IPS-NIHi7 (cell line): ENCODE results near the gene DGCR8.

ENCODE experiments used
- DNase-seq: peaks from one replicate; pipeline ENCODE4 v3.0.0; 2012; ENCODE audit warnings: mixed read lengths; ENCODE audit errors: extremely low spot score

Gene DGCR8

DNA sequence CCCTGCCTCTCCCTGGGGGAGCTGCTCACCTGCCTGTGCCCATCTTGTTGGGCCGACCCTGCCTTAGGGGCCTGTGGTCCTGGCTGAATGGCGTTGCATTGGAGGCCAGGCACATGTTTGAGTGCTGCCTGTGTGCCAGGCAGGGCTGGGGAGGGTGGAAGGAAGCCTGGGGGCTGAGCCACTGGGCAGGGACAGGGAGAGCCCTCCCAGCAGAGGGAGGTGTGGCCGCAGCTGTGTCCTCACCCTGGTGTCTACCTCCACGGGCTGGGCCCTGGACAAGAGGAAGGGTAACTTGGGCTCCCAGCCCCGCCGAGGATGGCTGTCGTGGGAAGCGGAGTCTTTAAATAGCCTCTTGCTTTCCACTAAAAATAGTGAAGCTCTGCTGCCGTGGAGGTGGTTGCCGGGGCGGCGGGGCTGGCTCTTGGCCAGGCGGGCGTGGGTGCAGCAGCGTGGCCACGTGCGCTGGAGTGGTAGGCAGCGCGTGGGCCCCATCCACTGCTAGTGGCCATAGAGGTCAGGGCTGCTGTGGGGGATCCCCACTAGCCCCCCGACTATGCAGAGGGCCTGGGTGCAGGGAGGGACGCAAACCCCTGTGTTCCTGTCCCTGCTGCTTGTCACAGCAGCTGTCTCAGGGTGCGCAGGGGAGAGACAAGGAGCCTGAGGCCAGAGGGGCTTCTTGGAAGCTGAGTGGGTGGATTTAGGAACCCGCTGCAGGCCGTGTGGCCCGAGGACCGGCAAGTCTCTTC is 57.8 kb downstream of the DGCR8 start:
- no peak for DNase-seq

DNA sequence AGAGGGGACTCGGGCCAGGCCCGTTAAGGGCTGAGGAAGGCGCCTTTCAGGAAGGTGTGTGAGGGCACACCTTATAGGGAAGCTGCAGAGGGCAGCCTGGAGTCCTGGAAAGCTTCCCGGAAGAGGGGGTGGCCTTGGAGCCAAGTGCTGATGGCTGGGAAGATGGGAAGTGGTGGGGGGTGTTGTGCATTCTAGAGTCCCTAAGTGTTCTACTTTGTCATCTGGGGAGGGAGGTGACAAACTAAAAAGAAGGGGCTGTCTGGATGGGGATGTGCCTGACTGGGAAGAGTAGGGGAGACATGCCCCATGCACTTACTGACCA is 58.3 kb downstream of the DGCR8 start:
- DNase-seq: no peak

DNA sequence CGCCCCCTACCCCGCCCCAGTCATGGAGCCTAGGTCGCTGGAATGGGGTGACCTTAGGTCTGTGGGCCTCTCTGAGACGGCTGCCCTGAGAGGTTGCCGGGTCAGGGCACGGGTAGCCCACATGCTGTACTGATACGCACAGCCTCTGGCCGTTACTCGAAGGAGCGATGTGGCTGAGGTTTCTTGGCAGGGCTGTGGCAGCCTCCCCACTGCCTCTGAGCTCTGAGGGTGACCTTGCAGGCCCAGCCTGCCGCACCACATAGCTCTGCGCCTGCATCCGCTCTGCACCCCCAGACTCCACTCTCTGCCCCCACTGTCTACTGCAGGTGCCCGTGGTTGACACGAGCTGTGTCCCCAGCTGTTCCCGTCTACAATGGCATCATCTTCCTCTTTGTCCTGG is 58.8 kb downstream of the DGCR8 start:
- DNase-seq: no peak

DNA sequence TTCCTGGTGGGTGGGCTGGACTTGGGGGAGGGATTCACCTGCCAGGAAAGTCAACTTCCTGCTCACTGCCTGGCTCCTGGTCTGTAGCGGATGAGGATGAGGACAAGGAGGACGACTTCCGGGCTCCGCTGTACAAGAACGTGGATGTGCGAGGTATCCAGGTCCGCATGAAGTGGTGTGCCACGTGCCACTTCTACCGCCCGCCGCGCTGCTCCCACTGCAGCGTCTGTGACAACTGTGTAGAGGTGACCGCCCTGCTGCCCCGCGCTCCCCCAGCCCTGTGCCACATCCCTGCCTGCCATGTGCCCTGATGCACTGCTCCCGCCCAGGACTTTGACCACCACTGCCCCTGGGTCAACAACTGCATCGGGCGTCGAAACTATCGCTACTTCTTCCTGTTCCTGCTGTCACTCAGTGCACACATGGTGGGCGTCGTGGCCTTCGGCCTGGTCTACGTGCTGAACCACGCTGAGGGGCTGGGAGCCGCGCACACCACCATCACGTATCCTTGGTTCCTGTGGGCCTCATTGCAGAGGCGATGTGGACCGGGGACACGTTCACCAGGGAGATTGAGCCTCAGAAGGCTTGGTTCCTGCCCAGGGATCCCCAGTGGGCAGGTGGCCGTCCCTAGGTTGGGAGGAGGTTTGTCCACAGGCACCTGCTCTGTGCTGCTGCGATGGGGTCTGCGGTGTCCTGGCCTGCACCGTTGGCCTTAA is 59.5 kb downstream of the DGCR8 start:
- no peak for DNase-seq

DNA sequence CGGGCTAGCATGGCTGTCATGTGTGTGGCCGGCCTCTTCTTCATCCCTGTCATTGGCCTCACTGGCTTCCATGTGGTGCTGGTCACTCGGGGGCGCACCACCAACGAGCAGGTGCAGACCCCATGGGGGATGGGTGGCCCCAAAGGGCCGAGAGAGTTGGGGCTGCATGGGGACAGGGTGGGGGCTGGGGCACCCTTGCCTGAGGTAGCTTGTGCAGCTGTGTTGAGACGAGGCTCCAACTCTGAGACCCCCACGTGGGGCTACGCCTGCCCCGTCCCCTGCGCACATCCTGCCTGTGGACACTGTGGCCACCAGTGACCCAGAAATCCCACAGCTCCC is 60.0 kb downstream of the DGCR8 start:
- DNase-seq: no peak

DNA sequence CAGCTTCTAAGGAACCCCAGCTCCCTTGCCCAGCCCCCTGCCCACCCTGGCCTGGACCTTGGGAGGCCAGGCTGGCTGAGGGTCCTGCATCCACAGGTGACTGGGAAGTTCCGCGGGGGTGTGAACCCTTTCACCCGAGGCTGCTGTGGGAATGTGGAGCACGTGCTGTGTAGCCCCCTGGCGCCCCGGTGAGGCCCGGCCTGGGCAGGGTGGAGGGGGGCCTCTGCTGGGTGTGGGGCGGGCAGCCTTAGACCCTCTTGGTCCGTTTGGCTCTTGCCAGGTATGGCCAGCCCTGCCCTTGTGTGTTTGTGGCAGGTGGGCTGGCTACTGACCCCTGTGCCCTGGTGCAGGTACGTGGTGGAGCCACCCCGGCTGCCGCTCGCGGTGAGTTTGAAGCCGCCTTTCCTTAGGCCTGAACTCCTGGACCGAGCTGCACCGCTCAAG is 60.5 kb downstream of the DGCR8 start:
- no peak for DNase-seq

DNA sequence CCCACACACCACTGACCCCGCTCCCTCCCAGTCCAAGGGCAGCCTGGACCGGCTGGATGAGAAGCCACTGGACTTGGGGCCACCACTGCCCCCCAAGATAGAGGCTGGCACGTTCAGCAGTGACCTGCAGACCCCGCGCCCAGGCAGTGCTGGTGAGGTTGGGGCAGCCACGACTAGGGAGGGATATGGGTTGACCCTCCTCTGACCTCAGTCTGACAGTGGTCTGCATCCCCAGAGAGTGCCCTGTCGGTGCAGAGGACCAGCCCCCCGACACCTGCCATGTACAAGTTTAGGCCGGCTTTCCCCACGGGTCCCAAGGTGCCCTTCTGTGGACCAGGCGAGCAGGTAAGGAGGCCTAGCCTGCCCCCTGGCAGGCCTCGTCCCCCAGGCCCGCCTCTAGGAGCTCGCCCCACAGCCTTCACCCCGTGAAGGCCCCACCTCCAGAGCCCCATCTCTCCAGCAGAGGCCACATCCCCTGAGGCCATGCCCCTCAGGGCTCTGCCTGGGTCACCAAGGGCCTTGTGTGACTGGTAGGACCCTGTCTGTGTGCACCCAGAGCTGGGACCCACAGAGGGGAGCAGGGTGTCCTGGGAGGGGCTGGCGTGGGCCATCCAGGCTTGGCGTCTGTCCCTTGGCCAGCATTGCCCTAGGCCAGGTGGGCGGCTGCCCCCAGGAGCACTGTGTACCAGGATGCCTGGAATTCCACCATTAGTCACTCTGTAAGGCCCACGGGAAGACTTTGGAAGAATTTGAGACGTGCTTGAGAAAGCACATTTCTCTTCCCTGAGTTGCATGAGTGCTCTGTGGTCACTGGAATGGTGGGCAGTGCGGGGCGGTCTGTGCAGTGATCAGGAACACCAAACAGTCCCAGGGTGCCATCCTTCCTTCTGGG is 61.4 kb downstream of the DGCR8 start:
- no peak for DNase-seq

DNA sequence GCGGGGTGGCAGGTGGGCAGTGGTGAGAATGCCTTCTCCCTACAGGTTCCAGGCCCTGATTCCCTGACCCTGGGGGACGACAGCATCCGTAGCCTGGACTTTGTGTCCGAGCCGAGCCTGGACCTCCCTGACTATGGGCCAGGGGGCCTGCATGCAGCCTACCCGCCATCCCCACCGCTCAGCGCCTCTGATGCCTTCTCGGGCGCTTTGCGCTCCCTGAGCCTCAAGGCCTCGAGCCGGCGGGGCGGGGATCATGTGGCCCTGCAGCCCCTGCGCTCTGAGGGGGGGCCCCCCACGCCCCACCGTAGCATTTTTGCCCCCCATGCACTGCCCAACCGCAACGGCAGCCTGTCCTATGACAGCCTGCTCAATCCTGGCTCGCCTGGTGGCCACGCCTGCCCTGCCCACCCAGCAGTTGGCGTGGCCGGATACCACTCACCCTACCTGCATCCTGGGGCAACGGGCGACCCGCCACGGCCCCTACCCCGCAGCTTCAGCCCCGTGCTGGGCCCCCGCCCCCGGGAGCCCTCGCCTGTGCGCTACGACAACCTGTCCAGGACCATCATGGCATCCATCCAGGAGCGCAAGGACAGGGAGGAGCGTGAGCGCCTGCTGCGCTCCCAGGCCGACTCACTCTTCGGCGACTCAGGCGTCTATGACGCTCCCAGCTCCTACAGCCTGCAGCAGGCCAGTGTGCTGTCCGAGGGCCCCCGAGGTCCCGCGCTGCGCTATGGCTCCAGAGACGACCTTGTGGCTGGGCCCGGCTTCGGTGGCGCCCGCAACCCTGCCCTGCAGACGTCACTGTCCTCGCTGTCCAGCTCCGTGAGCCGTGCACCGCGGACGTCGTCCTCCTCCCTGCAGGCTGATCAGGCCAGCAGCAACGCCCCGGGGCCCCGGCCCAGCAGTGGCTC is 62.9 kb downstream of the DGCR8 start:
- DNase-seq: no peak

DNA sequence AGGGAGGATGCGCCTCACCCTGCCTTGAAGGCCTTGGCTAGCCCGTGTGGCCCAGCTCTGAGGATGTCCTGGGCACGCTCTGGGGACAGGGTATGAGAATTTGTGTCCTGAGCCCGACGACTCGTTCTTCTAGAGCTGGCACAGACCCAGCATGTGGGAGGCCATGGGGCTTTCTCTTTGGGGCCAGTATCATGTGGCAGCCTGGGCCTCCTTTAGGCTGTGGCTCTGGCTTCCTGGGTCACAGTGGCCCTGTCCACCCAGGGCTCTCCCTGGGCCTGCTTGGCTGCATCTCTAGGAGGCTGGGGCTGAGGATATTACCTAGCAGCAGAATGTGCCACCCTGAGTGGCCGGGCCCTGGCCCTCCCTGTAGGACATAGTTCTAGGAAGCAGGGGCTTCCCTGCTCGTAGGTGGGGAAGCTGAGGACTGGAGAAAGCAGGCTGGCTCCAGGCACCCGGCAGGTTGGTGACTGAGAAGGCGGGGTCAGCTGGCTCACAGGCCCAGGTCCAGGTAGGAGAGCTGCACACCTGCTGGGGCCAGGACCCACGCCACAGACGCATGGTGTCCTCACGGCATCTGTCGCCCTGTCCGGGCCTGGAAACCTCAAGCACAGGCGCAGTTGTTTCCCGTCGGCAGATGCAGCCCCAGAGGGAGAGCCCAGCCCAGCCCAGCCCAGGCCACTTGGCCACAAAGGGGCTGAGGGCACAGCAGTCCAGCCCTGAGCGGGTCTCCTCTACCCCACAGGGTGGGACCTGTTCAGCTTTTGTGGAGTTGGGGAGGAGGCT is 64.0 kb downstream of the DGCR8 start:
- no peak for DNase-seq

DNA sequence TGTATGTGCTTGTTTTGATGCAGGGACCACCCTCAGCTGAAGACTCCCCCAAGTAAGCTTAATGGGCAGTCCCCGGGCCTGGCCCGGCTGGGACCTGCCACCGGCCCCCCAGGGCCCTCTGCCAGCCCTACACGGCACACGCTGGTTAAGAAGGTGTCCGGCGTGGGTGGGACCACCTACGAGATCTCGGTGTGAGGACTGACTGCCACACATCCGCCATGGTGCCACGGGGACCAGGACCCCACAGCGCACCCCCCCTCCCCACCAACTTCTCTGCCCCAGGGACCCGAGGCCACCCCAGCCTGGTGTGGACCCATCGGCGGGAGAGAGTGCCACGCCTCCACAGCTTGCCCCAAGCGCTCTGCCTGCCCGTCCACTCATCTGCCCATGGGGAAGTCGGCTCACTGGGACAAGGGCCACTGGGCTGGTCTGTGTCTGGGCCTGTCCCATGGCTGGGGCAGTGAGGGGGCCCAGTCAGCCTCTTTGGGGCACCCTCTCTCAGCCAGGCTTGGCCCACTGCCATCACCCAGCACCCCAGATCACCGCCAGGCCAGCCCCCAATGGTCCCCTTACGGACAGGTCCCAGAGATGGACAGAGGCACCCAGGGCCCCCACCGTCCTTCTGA is 65.3 kb downstream of the DGCR8 start:
- no peak for DNase-seq

DNA sequence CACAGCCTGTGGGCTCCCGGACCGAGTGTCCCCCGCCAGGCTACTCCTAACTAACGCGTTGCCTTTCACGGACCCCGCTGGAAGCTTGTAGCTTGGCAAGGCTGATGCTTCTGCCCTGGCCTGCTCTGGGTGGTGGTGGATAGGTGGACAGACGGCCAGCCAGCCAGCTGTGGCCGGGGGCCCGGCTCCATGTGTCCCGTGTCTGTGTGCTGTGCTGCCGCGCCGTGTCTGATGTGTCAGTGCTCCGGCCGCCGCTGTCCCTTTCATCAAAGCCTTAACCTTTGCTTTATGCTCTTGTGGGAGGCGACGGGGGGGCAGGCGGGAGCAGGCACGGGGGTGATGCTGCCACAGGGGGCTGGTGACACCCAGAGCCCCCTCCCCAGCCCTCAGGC is 65.8 kb downstream of the DGCR8 start:
- no peak for DNase-seq

DNA sequence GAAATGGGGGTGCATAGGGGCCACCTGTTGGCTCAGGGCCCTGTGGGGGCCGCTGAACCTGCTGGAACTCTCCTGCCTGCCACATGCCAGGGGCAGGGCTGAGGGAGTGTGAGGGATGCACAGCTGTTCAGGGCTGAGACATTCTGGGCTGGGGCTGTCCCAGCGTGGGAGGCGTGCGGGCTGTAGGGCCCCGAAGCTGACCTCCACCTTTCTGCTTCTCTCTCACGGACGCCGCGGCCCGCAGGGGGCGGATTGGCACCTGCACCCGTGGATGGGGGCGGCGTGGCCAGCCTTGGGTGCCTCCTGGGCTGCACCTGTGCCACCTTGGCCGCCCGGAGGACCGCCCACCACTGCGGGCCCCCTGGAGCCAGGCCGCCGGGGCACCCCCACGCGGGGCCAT is 66.7 kb downstream of the DGCR8 start:
- DNase-seq: no peak

DNA sequence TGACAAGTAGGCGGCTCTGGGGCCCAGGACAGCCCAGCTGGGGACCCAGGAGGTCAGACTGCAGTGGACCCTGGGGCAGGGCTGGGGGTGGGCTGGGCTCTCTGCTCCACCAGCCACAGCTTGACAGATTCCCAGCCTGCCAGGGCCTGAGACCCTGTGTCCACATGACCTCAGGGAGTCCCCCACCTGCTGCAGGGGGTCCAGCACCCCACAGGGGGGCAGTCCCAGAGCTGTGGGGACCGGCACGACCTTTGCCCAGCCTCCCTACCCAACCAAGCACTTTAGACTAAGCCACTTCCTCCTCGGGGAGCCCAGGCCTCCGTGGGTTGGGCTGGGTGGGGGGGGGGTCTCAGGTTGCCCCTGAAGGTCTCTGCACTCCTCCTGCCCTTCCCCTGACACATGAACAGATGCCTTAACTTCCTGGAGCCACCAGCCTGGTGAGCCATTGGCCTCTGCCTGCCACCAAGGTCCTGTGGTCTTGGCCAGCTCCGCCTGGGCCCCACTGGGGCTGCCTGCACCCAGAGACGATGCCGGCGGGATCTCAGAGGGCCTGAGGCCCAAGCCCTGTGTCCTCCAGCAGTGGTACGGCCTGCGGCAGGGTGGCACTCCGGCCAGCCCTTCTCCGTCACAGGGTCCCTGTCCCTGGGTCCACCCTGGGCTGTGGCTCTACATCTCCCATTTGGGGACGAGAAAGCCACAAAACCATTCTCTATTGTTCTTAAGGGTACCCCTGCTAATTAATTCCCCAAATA is 67.4 kb downstream of the DGCR8 start:
- DNase-seq: no peak

DNA sequence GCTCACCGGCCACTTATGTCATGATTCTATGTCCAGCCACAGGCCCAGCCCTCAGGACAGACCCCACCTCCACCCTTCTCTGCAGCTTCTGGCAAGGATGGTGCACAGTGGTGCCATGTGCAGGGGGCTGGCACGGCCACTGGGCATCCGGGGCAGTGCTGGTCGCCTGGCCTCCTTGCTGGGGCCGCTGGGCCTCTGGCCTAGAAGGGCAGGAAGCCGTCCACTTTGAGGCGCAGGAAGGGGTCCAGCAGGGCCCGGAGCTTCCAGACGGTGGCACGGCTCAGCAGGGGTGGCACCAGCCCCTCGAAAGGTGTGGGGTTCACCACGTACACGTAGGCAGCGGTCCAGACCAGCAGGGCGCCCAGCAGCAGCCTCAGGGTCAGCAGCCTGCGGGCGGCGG is 68.4 kb downstream of the DGCR8 start:
- no peak for DNase-seq

DNA sequence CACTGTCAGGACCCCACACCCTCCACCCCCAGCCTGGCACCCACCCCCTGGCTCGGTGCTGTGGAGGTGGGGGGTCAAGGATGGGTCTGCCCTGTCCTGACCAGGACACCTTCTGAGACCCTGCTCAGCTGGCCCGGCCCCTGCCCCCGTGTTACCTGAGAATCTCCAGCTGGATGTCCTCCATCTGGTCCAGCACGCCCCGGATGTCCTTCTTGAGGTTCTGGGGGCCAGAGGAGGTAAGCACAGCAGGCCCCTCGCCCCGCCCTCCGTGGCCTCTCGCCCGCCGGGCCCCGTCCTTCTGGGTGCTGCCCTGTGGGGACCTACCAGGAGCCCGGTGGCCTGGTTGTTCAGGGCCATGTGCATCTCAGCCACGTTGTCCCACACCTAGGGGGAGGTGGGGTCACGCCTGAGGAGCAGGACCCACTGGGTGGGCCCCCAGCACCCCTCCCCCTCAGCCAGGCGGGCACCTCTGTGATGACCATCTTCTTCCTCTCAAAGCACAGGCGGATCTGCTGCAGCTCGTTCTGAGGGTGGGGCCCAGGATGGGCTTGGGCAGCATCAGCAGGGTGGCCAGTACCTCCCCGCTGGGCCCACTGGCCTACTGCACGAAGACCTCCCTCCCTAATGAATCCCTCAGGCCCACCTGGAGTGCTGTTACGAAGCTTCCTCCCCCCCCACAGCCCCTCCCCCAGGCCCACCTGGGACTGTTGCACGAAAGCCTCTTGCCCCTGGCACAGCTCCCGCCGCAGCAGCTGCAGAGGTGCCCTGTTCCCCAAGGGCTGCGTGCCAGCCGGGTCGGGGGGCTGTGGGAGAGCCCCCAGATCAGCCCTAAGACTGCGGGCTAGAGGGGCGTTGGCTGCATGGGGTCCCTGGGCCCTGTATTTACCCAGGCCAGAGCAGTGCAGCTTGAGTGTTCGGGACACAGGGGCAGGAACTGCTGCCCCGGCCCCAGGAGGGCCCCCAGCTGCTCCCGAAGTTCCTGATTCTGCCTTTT is 69.5 kb downstream of the DGCR8 start:
- no peak for DNase-seq

DNA sequence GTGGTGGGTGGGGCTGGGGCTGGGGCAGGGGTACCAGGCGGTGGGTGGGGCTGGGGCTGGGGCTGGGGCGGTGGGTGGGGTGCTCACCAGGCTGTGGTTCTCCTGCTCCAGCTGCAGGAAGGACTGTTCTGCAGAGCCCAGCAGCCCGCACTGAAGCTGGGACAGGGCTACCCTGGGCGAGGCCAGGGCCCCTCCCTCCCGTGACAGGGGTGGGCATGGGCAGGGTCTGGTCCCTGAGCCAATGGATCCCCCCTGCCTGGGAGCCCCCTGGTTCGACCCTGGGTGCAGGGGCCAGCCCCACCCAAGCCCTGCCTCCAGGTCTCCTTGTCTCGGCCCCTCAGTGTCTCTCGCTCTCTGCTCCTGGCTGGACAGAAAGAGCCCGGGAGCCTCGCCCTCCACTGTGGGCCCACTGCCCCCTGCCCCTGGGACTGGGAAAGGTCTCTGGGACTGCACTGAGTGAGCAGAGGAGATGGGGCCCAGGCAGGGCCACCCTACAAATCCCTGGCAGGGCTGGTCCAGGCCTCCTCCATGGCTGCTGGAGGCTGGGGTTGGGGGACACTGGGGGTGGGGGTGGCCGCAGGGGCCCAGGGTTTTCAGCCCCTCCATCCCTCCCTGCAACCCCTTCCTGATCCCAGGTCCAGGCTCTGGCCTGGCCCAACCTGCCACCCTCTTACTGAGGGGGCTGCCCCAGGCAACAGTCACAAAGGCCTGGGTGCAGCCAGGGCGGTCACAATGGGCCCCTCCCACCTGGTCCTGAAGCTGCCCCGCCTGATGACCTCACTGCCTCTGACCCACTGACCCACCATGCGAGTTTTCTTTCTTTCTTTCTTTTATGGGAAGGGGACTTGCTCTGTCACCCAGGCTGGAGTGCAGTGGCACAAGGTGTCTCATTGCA is 70.6 kb downstream of the DGCR8 start, which contains the start of gene CCDC188:
TSS of gene CCDC188 (minus strand) at position 675 of the 895 bp plus-strand sequence. CDS start at position 606, 69 bp downstream.
- no peak for DNase-seq

DNA sequence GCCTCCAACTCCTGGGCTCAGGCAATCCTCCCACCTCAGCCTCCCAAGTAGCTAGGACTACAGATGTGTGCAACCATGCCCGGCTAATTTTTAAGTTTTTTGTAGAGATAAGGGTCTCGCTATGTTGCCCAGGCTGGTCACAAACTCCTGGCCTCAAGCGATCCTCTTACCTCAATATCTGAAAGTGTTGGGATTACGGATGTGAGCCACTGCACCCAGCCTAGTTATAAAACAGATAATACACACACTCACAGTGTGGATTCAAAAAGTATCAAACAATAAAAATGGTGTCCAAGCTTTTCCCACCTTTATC is 71.2 kb downstream of the DGCR8 start:
- no peak for DNase-seq
